ENCODE measurements around the gene BCL11B. TPM values are rescaled to one million over a fixed set of nuclear protein-coding genes. Genes with fewer than 3 reads are reported as not detected.

The BCL11B gene
- total RNA-seq, 1 donor from 2014 or later, result 1.0 TPM

DNA sequence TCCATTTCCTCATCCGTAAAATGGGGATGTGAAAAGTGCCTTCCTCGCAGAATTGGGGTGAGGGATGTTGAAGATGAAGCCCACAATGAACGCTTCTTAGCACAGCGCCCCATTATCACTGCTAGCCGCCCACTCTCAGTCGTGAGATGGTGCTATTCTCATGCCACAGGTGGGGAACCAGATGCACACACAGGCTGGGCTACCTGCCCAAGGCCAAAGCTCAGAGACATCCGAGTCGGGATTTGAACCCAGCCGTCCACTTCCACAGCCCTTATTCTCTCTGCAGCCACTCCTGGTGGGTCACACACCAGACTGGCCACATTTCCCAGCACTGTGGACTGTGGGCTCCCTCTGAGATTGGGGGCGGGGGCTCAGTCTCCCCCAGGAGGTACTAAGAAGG, 55.8 kb downstream of the BCL11B start:
- DNase-seq (ENCODE audit: low spot score), result no peak
- no peak overlapping the region for H3K27ac Mint-ChIP-seq (ENCODE audit: unreplicated experiment)
- no peak overlapping the region for H3K4me3 Mint-ChIP-seq (ENCODE audit: unreplicated experiment)

GRCh38 chr14:99215277-99215676, 56.7 kb downstream of the BCL11B start:
- Mint-ChIP-seq H3K9me3 (ENCODE audit: unreplicated experiment) (no peaks in the 10 kb centered on the region), H3K36me3 (ENCODE audit: low read depth, unreplicated experiment) (peaks cover 7% of the 10 kb centered on the region), H3K4me3 (ENCODE audit: unreplicated experiment) (no peak overlapping the region), H3K27me3 (ENCODE audit: unreplicated experiment) (peaks cover 10% of the 10 kb centered on the region), H3K27ac (ENCODE audit: unreplicated experiment) (no peak overlapping the region), H3K4me1 (ENCODE audit: unreplicated experiment) (no peaks in the 10 kb centered on the region)
- DNase-seq (ENCODE audit: low spot score), result no peak
- TF ChIP-seq CTCF (IDR thresholded peaks at IDR 0.05; ENCODE audit: unreplicated experiment), result no peak

More for the DNA sequence above, 55.8 kb downstream of the BCL11B start:
- no peak for TF ChIP-seq CTCF (IDR thresholded peaks at IDR 0.05; ENCODE audit: unreplicated experiment)
- H3K36me3 Mint-ChIP-seq (ENCODE audit: low read depth, unreplicated experiment), result peaks cover 7% of the 10 kb centered on the region
- no peaks in the 10 kb centered on the region for H3K9me3 Mint-ChIP-seq (ENCODE audit: unreplicated experiment)
- peaks cover 9% of the 10 kb centered on the region for H3K27me3 Mint-ChIP-seq (ENCODE audit: unreplicated experiment)
- H3K4me1 Mint-ChIP-seq (ENCODE audit: unreplicated experiment), result no peaks in the 10 kb centered on the region

- no peak for DNase-seq (ENCODE audit: low spot score)
- no peak overlapping the region for H3K4me3 Mint-ChIP-seq (ENCODE audit: unreplicated experiment)
- H3K36me3 Mint-ChIP-seq (ENCODE audit: low read depth, unreplicated experiment), result peaks cover 7% of the 10 kb centered on the region
- no peak overlapping the region for H3K27ac Mint-ChIP-seq (ENCODE audit: unreplicated experiment)
- no peak for TF ChIP-seq CTCF (IDR thresholded peaks at IDR 0.05; ENCODE audit: unreplicated experiment)
- H3K4me1 Mint-ChIP-seq (ENCODE audit: unreplicated experiment), result no peaks in the 10 kb centered on the region
- H3K27me3 Mint-ChIP-seq (ENCODE audit: unreplicated experiment), result peaks cover 10% of the 10 kb centered on the region
- no peaks in the 10 kb centered on the region for H3K9me3 Mint-ChIP-seq (ENCODE audit: unreplicated experiment)
Observed at GRCh38 chr14:99214701-99215100, 57.3 kb downstream of the BCL11B start.

DNA sequence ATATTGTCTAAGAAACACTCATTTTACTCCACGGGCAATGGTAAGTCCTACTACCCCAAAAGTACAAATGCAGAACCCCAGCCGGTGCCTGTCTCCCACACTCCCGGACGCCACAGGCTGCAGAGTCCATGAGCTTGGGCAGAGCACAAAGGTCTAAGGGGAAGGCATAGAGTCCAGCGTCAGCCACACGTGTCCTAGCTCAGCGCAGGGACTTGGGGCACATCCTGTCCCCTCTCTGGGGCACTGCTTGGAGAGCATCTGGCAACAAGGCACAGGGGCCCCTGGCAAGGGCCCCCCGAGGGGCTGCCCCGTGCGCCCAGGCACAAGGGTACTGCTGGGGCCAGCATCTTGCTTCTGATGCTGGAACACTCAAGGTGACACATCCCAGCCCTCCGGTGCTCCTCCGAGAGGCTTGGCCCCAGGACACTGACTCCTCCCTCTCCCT, 58.4 kb downstream of the BCL11B start:
- Mint-ChIP-seq H3K4me3 (ENCODE audit: unreplicated experiment) (no peak overlapping the region), H3K27ac (ENCODE audit: unreplicated experiment) (no peak overlapping the region), H3K4me1 (ENCODE audit: unreplicated experiment) (no peaks in the 10 kb centered on the region), H3K9me3 (ENCODE audit: unreplicated experiment) (no peaks in the 10 kb centered on the region), H3K36me3 (ENCODE audit: low read depth, unreplicated experiment) (peaks cover 7% of the 10 kb centered on the region), H3K27me3 (ENCODE audit: unreplicated experiment) (peaks cover 12% of the 10 kb centered on the region)
- no peak for TF ChIP-seq CTCF (IDR thresholded peaks at IDR 0.05; ENCODE audit: unreplicated experiment)
- no peak for DNase-seq (ENCODE audit: low spot score)

DNA sequence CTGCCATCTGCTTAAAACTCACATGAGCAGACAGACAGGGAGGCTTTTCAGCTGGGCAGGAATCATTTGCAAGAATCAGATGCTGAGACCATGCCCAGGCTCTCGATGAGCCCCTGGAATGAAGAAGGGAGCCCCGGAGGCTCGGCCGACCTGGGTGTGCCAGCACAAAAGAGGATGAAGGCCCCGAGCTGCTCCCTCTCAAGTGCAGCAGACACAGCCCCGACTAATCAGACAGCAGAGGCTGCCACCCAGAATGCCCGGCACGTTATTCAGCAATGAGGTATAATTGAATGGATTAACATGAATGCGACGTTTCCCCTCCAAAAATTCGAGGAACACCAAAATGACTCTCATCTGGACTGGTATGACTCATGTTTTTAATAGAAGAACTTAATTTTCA, 58.9 kb downstream of the BCL11B start:
- no peak for DNase-seq (ENCODE audit: low spot score)
- Mint-ChIP-seq H3K27ac (ENCODE audit: unreplicated experiment) (no peak overlapping the region), H3K36me3 (ENCODE audit: low read depth, unreplicated experiment) (peaks cover 7% of the 10 kb centered on the region), H3K27me3 (ENCODE audit: unreplicated experiment) (peaks cover 12% of the 10 kb centered on the region), H3K4me3 (ENCODE audit: unreplicated experiment) (no peak overlapping the region), H3K4me1 (ENCODE audit: unreplicated experiment) (no peaks in the 10 kb centered on the region), H3K9me3 (ENCODE audit: unreplicated experiment) (no peaks in the 10 kb centered on the region)
- TF ChIP-seq CTCF (IDR thresholded peaks at IDR 0.05; ENCODE audit: unreplicated experiment), result no peak

Data from endothelial cell (in vitro differentiated cells).